Endothelial cell of umbilical vein (primary cell): Measurements from ENCODE around the gene UBC. TPM values are rescaled to one million over a fixed set of nuclear protein-coding genes. Genes with fewer than 3 reads are reported as not detected.
A peak's percentile ranks its signal among the peaks of the same experiment; 100 is the strongest.

ENCODE experiments used
- BruUV-seq: library from RNA; stranded (reverse); fragments of 400-500 nt; replicated peaks from 2 replicates; lab custom pipeline; 2021; lab: Mats Ljungman, UMichigan
- CTCF ChIA-PET: fragments of 300-600, 350-600 bp; sonication (Branson Sonifier 250); formaldehyde crosslinking; loops from one replicate; lab custom pipeline; 2021; ENCODE audit warnings: antibody characterized with exemption, inconsistent platforms; lab: Charles Lee
- POLR2A ChIA-PET: fragments of 300-600, 350-600 bp; sonication (Branson Sonifier 250); formaldehyde crosslinking; loops from one replicate; lab custom pipeline; 2021; ENCODE audit warnings: antibody characterized with exemption, inconsistent platforms; lab: Charles Lee
- DNase-seq: peaks from one replicate; pipeline ENCODE4 v3.0.0-alpha.2; 2011; ENCODE audit warnings: low read depth, low spot score
- FAIRE-seq: peaks from 2 replicates; lab custom pipeline; 2011; peaks lifted over from hg19 to GRCh38; lab: Jason Lieb, UNC
- H2AFZ ChIP-seq: 2 replicates; pipeline ENCODE4 v1.6.0; 2012; ENCODE audit warnings: low read depth, low read length, control low read depth, inconsistent platforms
- H3K27ac ChIP-seq: 2 replicates; pipeline ENCODE4 v1.5.1; 2011; ENCODE audit warnings: low read depth, mild to moderate bottlenecking, control low read depth, low read length, moderate library complexity; ENCODE audit not compliant: insufficient read depth
- H3K27me3 ChIP-seq, 2 experiments: 2 replicates each; pipeline versions ENCODE4 v1.6.0 to v1.6.1; 2011; ENCODE audit warnings: low read length in 2 of 2, mixed read lengths in 1 of 2; ENCODE audit not compliant: control insufficient read depth in 2 of 2, insufficient read depth in 2 of 2
- H3K36me3 ChIP-seq, 2 experiments: 2 replicates in 1 of 2; 3 replicates in 1 of 2; pipeline ENCODE4 v1.5.1; 2011; ENCODE audit warnings: low read length in 2 of 2, mild to moderate bottlenecking in 1 of 2, moderate library complexity in 1 of 2; ENCODE audit not compliant: control insufficient read depth in 2 of 2, insufficient read depth in 2 of 2; ENCODE audit errors: extremely low read depth in 1 of 2
- H3K4me1 ChIP-seq: 3 replicates; pipeline ENCODE4 v1.5.1; 2011; ENCODE audit warnings: mild to moderate bottlenecking, low read length; ENCODE audit not compliant: control insufficient read depth, insufficient read depth; ENCODE audit errors: extremely low read depth
- H3K4me2 ChIP-seq: 2 replicates; pipeline ENCODE4 v1.6.1; 2011; ENCODE audit warnings: low read length, control low read depth, mixed read lengths; ENCODE audit not compliant: insufficient read depth
- H3K4me3 ChIP-seq, 3 experiments: fragments of 200-600 bp in 1 of 3; sonication (generic), shearing (Covaris generic) in 1 of 3; replicated peaks in 1 of 3; 2 replicates each; pipeline ENCODE4 v1.5.1; 2011 to 2016; ENCODE audit warnings: control low read depth in 3 of 3, low read length in 3 of 3, mild to moderate bottlenecking in 2 of 3, inconsistent platforms in 1 of 3, low read depth in 1 of 3, moderate library complexity in 1 of 3; ENCODE audit not compliant: insufficient read depth in 1 of 3
- H3K79me2 ChIP-seq: 2 replicates; pipeline ENCODE4 v1.6.0; 2012; ENCODE audit warnings: low read length, inconsistent platforms; ENCODE audit not compliant: control insufficient read depth, insufficient read depth
- H3K9ac ChIP-seq: replicated peaks from 2 replicates; pipeline ENCODE3; 2011; ENCODE audit warnings: low read length, control low read depth; ENCODE audit not compliant: insufficient read depth; ENCODE audit errors: extremely low read depth
- H3K9me1 ChIP-seq: replicated peaks from 3 replicates; pipeline ENCODE4 v1.6.0; 2011; ENCODE audit warnings: mild to moderate bottlenecking, low read length; ENCODE audit not compliant: control insufficient read depth, insufficient read depth; ENCODE audit errors: extremely low read depth
- H3K9me3 ChIP-seq: replicated peaks from 2 replicates; pipeline ENCODE4 v1.5.1; 2012; ENCODE audit warnings: low read length, inconsistent platforms; ENCODE audit not compliant: control insufficient read depth, insufficient read depth
- H4K20me1 ChIP-seq: replicated peaks from 2 replicates; pipeline ENCODE3; 2011; ENCODE audit warnings: mild to moderate bottlenecking, low read length; ENCODE audit not compliant: control insufficient read depth, insufficient read depth; ENCODE audit errors: extremely low read depth
- CTCF ChIP-seq, 2 donors: IDR thresholded peaks; 1 replicate in 1 of 2; 2 replicates in 1 of 2; pipeline ENCODE4 v1.5.1; 2011; ENCODE audit warnings: low read length in 2 of 2, mild to moderate bottlenecking in 2 of 2, moderate library complexity in 2 of 2, control low read depth in 1 of 2, inconsistent platforms in 1 of 2, low read depth in 1 of 2; ENCODE audit not compliant: insufficient read depth in 1 of 2; ENCODE audit errors: extremely low read depth in 1 of 2
- EZH2 ChIP-seq: IDR thresholded peaks from 2 replicates; pipeline ENCODE4 v1.6.1; 2012; ENCODE audit warnings: borderline replicate concordance, low read depth, mild to moderate bottlenecking, moderate library complexity, low read length, inconsistent platforms; ENCODE audit not compliant: severe bottlenecking
- GATA2 ChIP-seq: IDR thresholded peaks from 2 replicates; pipeline ENCODE4 v1.7.0; 2011; ENCODE audit warnings: low read depth, mild to moderate bottlenecking, moderate library complexity, mixed read lengths, low read length; ENCODE audit not compliant: insufficient read length, insufficient read depth
- MAX ChIP-seq: IDR thresholded peaks from 2 replicates; pipeline ENCODE4 v1.6.1; 2011; ENCODE audit not compliant: insufficient read depth, insufficient read length
- MYC ChIP-seq: IDR thresholded peaks from one replicate; pipeline ENCODE4 v1.6.1; 2011; ENCODE audit warnings: mild to moderate bottlenecking, low read depth, low read length
- POLR2A ChIP-seq: IDR thresholded peaks from 2 replicates; pipeline ENCODE4 v1.6.1; 2012; ENCODE audit warnings: low read depth, mild to moderate bottlenecking, control low read depth, low read length
- dilution Hi-C: fragments of 300-500 bp; cut with MboI; formaldehyde crosslinking; loops from one replicate; pipeline ENCODE4 v1.15.0; 2019; ENCODE audit warnings: low sequenced_read_pairs; ENCODE audit not compliant: extremely low pct_ligation_motif_present
- intact Hi-C: fragments of 100-400 bp; cut with micrococcal nuclease; formaldehyde crosslinking; loops from one replicate; pipeline ENCODE4 v1.10.0; 2022
- polyA plus RNA-seq, 4 experiments: library from polyadenylated mRNA; depleted of rRNA in 3 of 4; stranded (reverse) in 3 of 4; unstranded in 1 of 4; fragments of >200 nt; gene quantifications; 2 replicates each; pipeline versions ENCODE4 v1.2.1 to v1.2.3, GENCODE V29; 2011 to 2012; ENCODE audit warnings: missing spikeins in 1 of 4
- total RNA-seq: library from RNA; stranded (reverse); gene quantifications from 2 replicates; pipeline ENCODE4 v1.2.3, GENCODE V29; 2021

The UBC gene
- total and polyA plus RNA-seq, 2 donors (not counting 3 experiments of a cell fraction or from before 2014, with no cell fraction given): 875 to 1,305 TPM

GRCh38 chr12:124898923-124899294 is 15.5 kb downstream of the UBC start:
- Histone ChIP-seq H3K4me3 (no peak overlapping the region), H3K9me3 (no peaks in the 10 kb centered on the region), H2AFZ (no peak overlapping the region), H3K79me2 (no peaks in the 10 kb centered on the region), H3K27me3 (no peaks in the 10 kb centered on the region), H3K4me2 (no peak overlapping the region), H4K20me1 (no peaks in the 10 kb centered on the region), H3K36me3 (no peaks in the 10 kb centered on the region), H3K27ac (no peak overlapping the region), H3K9me1 (no peaks in the 10 kb centered on the region), H3K4me1 (no peaks in the 10 kb centered on the region), H3K9ac (no peak overlapping the region)
- ChIA-PET POLR2A (no interaction called here), CTCF (interaction anchor here (0.7 to 0.9 kb wide), 2 partner anchors 24 to 845 kb away, joined by 3 read pairs; no protein-coding TSS in a partner anchor)
- TF ChIP-seq GATA2: no peak
- TF ChIP-seq MAX: no peak
- no peak for TF ChIP-seq EZH2
- no peak for TF ChIP-seq MYC
- intact Hi-C loops: no loop called here
- BruUV-seq: no TSS peak
- DNase-seq: no peak
- dilution Hi-C loops: no loop called here
- FAIRE-seq: no peak

GRCh38 chr12:124898200-124898922 is 16.1 kb downstream of the UBC start:
- Histone ChIP-seq H3K27ac (no peak overlapping the region), H2AFZ (no peak overlapping the region), H4K20me1 (no peaks in the 10 kb centered on the region), H3K36me3 (no peaks in the 10 kb centered on the region), H3K4me3 (no peak overlapping the region), H3K9me3 (no peaks in the 10 kb centered on the region), H3K4me1 (no peaks in the 10 kb centered on the region), H3K79me2 (no peaks in the 10 kb centered on the region), H3K9ac (no peak overlapping the region), H3K4me2 (no peak overlapping the region), H3K27me3 (no peaks in the 10 kb centered on the region), H3K9me1 (no peaks in the 10 kb centered on the region)
- FAIRE-seq (no peak), DNase-seq (peak; percentile 40)
- ChIA-PET POLR2A (no interaction called here), CTCF (interaction anchor here (0.6 to 1.0 kb wide), 2 partner anchors 9 to 106 kb away, joined by 3 read pairs; no protein-coding TSS in a partner anchor)
- intact Hi-C loops (no loop called here), dilution Hi-C loops (no loop called here)
- TF ChIP-seq CTCF (IDR thresholded peaks at IDR 0.05; ENCODE audit: extremely low read depth in 1 of 2, insufficient read depth in 1 of 2, low read depth in 1 of 2, low read length in 2 of 2): peak; percentile 34 to 74
- no peak for TF ChIP-seq POLR2A
- no TSS peak for BruUV-seq
